B cell (primary cell): Measurements from ENCODE around the gene HNF1B. TPM values are rescaled to one million over a fixed set of nuclear protein-coding genes. Genes with fewer than 3 reads are reported as not detected.

Experiments
- ATAC-seq: fragments of 200-7000 bp; cut with Tn5 transposase; one replicate; pipeline ENCODE4 v1.10.0; 2021; ENCODE audit warnings: low read depth, mild to moderate bottlenecking, moderate number of reproducible peaks, moderate library complexity
- CTCF ChIA-PET: fragments of 350-600 bp; sonication (Branson Sonifier 250); formaldehyde crosslinking; loops from one replicate; lab custom pipeline; 2021; ENCODE audit warnings: antibody characterized with exemption, inconsistent platforms; lab: Charles Lee
- POLR2A ChIA-PET: fragments of 350-600 bp; sonication (Branson Sonifier 250); formaldehyde crosslinking; loops from one replicate; lab custom pipeline; 2021; ENCODE audit warnings: antibody characterized with exemption; lab: Charles Lee
- DNase-seq: peaks from one replicate; pipeline ENCODE4 v3.0.0; 2013
- H2AFZ ChIP-seq: 2 replicates; pipeline ENCODE4 v1.6.1; 2012; ENCODE audit warnings: mild to moderate bottlenecking, low read depth, low read length; ENCODE audit not compliant: insufficient read depth, poor library complexity, severe bottlenecking
- H3K27ac ChIP-seq, 2 donors: 1 replicate in 1 of 2; 2 replicates in 1 of 2; pipeline ENCODE4 v1.5.1; 2012 to 2013; ENCODE audit warnings: low read length in 2 of 2, mild to moderate bottlenecking in 2 of 2, moderate library complexity in 1 of 2
- H3K27me3 ChIP-seq, 4 experiments: fragments of 200-600 bp in 1 of 4; sonication (generic) in 1 of 4; replicated peaks in 1 of 4; 1 replicate in 2 of 4; 2 replicates in 2 of 4; pipeline versions ENCODE4 v1.6.1 to v1.7.0; 2013 to 2016; ENCODE audit warnings: low read length in 3 of 4, mild to moderate bottlenecking in 2 of 4, mixed read lengths in 1 of 4, moderate library complexity in 1 of 4; ENCODE audit not compliant: insufficient read depth in 4 of 4, control insufficient read depth in 3 of 4; ENCODE audit errors: control extremely low read depth in 1 of 4
- H3K36me3 ChIP-seq, 2 experiments: replicated peaks in 1 of 2; 1 replicate in 1 of 2; 2 replicates in 1 of 2; pipeline versions ENCODE4 v1.6.1 to v1.7.1; 2013; ENCODE audit warnings: low read length in 1 of 2; ENCODE audit not compliant: insufficient read depth in 2 of 2, control insufficient read depth in 1 of 2; ENCODE audit errors: control extremely low read depth in 1 of 2, extremely low read depth in 1 of 2
- H3K4me1 ChIP-seq, 2 donors: fragments of 200-600 bp in 1 of 2; sonication (generic) in 1 of 2; 1 replicate in 1 of 2; 2 replicates in 1 of 2; pipeline versions ENCODE4 v1.5.1 to v1.6.1; 2013 to 2017; ENCODE audit warnings: low read length in 2 of 2; ENCODE audit not compliant: control insufficient read depth in 2 of 2, insufficient read depth in 2 of 2
- H3K4me2 ChIP-seq: replicated peaks from 2 replicates; pipeline ENCODE3; 2012; ENCODE audit warnings: mild to moderate bottlenecking, low read depth, low read length; ENCODE audit not compliant: poor library complexity, severe bottlenecking
- H3K4me3 ChIP-seq, 5 experiments: fragments of 200-600 bp in 1 of 5; sonication (generic) in 1 of 5; 1 replicate in 3 of 5; 2 replicates in 2 of 5; pipeline versions ENCODE4 v1.5.1 to v1.7.0; 2011 to 2016; ENCODE audit warnings: low read length in 4 of 5, mild to moderate bottlenecking in 4 of 5, low read depth in 2 of 5, control low read depth in 1 of 5, moderate library complexity in 1 of 5; ENCODE audit not compliant: insufficient read depth in 1 of 5; ENCODE audit errors: control extremely low read depth in 1 of 5, extremely low read depth in 1 of 5
- H3K79me2 ChIP-seq: fragments of 200-600 bp; sonication (generic); one replicate; pipeline ENCODE4 v1.6.0; 2016; ENCODE audit warnings: low read length; ENCODE audit not compliant: control insufficient read depth, insufficient read depth
- H3K9ac ChIP-seq: fragments of 200-600 bp; sonication (generic); 2 replicates; pipeline ENCODE4 v1.6.1; 2017; ENCODE audit warnings: mild to moderate bottlenecking, low read length, moderate library complexity
- H3K9me3 ChIP-seq, 3 donors: one replicate each; pipeline versions ENCODE4 v1.6.1 to v1.7.1; 2013; ENCODE audit warnings: low read length in 2 of 3; ENCODE audit not compliant: control insufficient read depth in 2 of 3, insufficient read depth in 1 of 3; ENCODE audit errors: control extremely low read depth in 1 of 3
- H4K20me1 ChIP-seq: 2 replicates; pipeline ENCODE4 v1.6.0; 2012; ENCODE audit warnings: mild to moderate bottlenecking, low read length; ENCODE audit not compliant: insufficient read depth, control insufficient read depth, poor library complexity, severe bottlenecking
- H3K27ac Mint-ChIP-seq: one replicate; pipeline ENCODE4 v1.8.0; 2021; ENCODE audit warnings: mixed read lengths
- H3K27me3 Mint-ChIP-seq: one replicate; pipeline ENCODE4 v1.8.0; 2021; ENCODE audit warnings: mixed read lengths
- H3K4me1 Mint-ChIP-seq: one replicate; pipeline ENCODE4 v1.8.0; 2021; ENCODE audit warnings: mixed read lengths
- H3K4me3 Mint-ChIP-seq: one replicate; pipeline ENCODE4 v1.8.0; 2021; ENCODE audit warnings: mixed read lengths
- H3K9me3 Mint-ChIP-seq: one replicate; pipeline ENCODE4 v1.8.0; 2022; ENCODE audit warnings: mixed read lengths; ENCODE audit not compliant: insufficient read depth
- EZH2 ChIP-seq: IDR thresholded peaks from 2 replicates; pipeline ENCODE4 v1.6.1; 2012; ENCODE audit warnings: borderline replicate concordance, low read depth, mild to moderate bottlenecking, moderate library complexity, low read length; ENCODE audit not compliant: insufficient read depth, poor library complexity, severe bottlenecking
- WGBS: methylation state at CpG from one replicate; pipeline ENCODE4 v1.1.5; 2013; ENCODE audit warnings: missing lambda C conversion rate; ENCODE audit not compliant: insufficient coverage; 5-methylcytosine and 5-hydroxymethylcytosine counted together
- intact Hi-C: fragments of 100-400 bp; cut with micrococcal nuclease; formaldehyde crosslinking; loops from one replicate; pipeline ENCODE4 v1.10.0; 2022
- polyA plus RNA-seq: library from polyadenylated mRNA; depleted of rRNA; stranded (reverse); fragments of >200 nt; gene quantifications from 2 replicates; pipeline ENCODE4 v1.2.3, GENCODE V29; 2012
- total RNA-seq, 2 donors: library from RNA; stranded (reverse); fragments of 120-200 nt in 1 of 2; gene quantifications; 1 replicate in 1 of 2; 2 replicates in 1 of 2; pipeline versions ENCODE4 v1.2.3 to v1.2.4, GENCODE V29; 2013 to 2022
- TF ChIP-seq, protein P1 (sequence below): fragments of 200-600 bp; IDR thresholded peaks from one replicate; pipeline ENCODE4 v1.8.0; 2022; ENCODE audit warnings: antibody characterized with exemption, mild to moderate bottlenecking

Gene HNF1B
- total and polyA plus RNA-seq, 2 donors (not counting 1 experiment from before 2014, with no cell fraction given): 1.5 TPM; not detected in 1

DNA sequence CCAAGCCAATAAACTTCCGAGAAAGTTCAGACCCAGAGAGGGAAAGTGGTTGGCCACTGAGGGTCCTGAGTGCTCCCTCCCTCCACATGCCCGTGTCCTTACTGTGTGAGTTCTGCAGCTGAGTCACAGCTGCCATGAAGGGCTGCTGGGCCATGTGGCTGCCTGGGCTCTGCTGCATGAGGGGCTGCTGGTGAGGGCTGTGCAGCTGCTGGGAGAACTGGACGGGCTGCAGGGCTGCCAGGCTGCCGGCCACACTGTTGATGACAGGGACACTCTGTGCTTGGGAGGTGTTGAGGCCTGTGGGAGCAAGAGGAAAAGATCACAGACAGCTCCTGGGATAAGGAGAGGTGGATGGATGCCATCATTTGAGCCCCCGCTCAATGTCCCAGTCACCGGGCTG is 44.0 kb downstream of the HNF1B start:
- ChIA-PET CTCF (interaction anchor here (0.8 to 7.8 kb wide), 9 partner anchors 11 to 141 kb away, joined by 3 to 86 read pairs (median 4); no protein-coding TSS in a partner anchor), POLR2A (no interaction called here)
- Mint-ChIP-seq H3K4me3 (no peak overlapping the region), H3K27ac (no peak overlapping the region), H3K27me3 (peaks cover 25% of the 10 kb centered on the region), H3K9me3 (no peaks in the 10 kb centered on the region), H3K4me1 (peaks cover 7% of the 10 kb centered on the region)
- no peak overlapping the region for H3K27ac ChIP-seq
- peaks cover 0 to 6% (median 0%) of the 10 kb centered on the region in 4 experiments for H3K27me3 ChIP-seq
- no peaks in the 10 kb centered on the region for H3K9me3 ChIP-seq
- H3K36me3 ChIP-seq: no peaks in the 10 kb centered on the region
- no peak overlapping the region for H2AFZ ChIP-seq
- no peak overlapping the region for H3K4me2 ChIP-seq
- H3K79me2 ChIP-seq: no peaks in the 10 kb centered on the region
- 87% methylated on average over 6 of the region's 6 CpGs for WGBS
- intact Hi-C loops: loop anchor here (1.0 to 5.0 kb wide), 3 partner anchors 41 to 143 kb away; no protein-coding TSS in a partner anchor
- no peak for DNase-seq
- TF ChIP-seq, protein P1, sequence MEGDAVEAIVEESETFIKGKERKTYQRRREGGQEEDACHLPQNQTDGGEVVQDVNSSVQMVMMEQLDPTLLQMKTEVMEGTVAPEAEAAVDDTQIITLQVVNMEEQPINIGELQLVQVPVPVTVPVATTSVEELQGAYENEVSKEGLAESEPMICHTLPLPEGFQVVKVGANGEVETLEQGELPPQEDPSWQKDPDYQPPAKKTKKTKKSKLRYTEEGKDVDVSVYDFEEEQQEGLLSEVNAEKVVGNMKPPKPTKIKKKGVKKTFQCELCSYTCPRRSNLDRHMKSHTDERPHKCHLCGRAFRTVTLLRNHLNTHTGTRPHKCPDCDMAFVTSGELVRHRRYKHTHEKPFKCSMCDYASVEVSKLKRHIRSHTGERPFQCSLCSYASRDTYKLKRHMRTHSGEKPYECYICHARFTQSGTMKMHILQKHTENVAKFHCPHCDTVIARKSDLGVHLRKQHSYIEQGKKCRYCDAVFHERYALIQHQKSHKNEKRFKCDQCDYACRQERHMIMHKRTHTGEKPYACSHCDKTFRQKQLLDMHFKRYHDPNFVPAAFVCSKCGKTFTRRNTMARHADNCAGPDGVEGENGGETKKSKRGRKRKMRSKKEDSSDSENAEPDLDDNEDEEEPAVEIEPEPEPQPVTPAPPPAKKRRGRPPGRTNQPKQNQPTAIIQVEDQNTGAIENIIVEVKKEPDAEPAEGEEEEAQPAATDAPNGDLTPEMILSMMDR: no peak
- TF ChIP-seq EZH2: no peak
- no peaks in the 10 kb centered on the region for H4K20me1 ChIP-seq
- H3K4me3 ChIP-seq: no peak overlapping the region
- peaks cover 0 to 6% of the 10 kb centered on the region in 2 donors for H3K4me1 ChIP-seq
- no peak overlapping the region for H3K9ac ChIP-seq
- ATAC-seq: no peak

DNA sequence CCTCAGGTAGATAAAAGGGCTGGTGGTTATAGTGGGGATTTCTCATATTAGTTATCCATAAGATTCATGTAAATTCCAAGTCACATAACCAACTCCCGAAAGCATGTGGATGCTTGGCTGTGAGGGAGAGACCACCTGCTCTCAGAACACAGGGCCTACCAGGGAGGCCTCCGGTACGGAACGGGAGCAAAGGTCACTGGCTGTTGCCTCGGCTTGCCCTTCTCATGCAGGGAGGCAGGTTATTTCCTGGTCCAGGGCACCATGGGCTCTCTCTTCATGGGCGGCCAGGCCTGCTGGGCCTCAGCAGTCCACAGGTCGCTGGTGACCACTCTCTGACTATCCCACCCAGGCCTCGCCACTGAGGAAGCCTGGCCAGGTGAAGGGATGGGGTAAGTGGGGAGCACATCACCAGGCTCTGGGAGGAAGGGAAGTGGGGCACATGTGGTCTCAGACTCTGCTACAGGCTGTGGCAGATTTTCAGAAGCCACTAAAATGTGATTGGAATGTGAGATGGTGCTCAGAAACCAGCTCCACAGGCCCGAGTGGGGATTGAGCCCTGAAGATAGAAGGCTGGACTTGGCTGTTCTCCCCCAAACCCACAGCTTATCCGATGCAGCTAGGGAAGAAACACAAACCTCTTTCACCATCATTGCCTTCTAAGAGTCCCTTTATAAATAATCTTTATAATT is 45.4 kb downstream of the HNF1B start:
- ATAC-seq (no peak), DNase-seq (no peak)
- WGBS: 95% methylated on average over 6 of the region's 10 CpGs
- POLR2A ChIA-PET: no interaction called here
- Mint-ChIP-seq H3K27me3 (peaks cover 14% of the 10 kb centered on the region), H3K4me3 (no peak overlapping the region), H3K9me3 (peaks cover 2% of the 10 kb centered on the region), H3K27ac (no peak overlapping the region), H3K4me1 (peaks cover 7% of the 10 kb centered on the region)
- CTCF ChIA-PET: interaction anchor here (7.8 kb wide), 1 partner anchor 91 kb away, joined by 86 read pairs; no protein-coding TSS in a partner anchor
- Histone ChIP-seq H2AFZ (no peak overlapping the region), H3K79me2 (no peaks in the 10 kb centered on the region), H3K9me3 (peaks cover 0 to 3% (median 0%) of the 10 kb centered on the region in 3 donors), H3K4me2 (no peak overlapping the region), H3K27me3 (peaks cover 0 to 6% (median 0%) of the 10 kb centered on the region in 4 experiments), H3K4me1 (peaks cover 0 to 6% of the 10 kb centered on the region in 2 donors), H3K36me3 (no peaks in the 10 kb centered on the region), H3K9ac (no peak overlapping the region), H3K27ac (no peak overlapping the region), H4K20me1 (no peaks in the 10 kb centered on the region), H3K4me3 (no peak overlapping the region)
- TF ChIP-seq, protein P1: no peak
- no peak for TF ChIP-seq EZH2
- intact Hi-C loops: no loop called here
